ENCODE data around the gene HECTD4. TPM values are rescaled to one million over a fixed set of nuclear protein-coding genes. Genes with fewer than 3 reads are reported as not detected.

Gene HECTD4
- total RNA-seq, 2 donors from 2014 or later, result 50.6 to 73.4 TPM

- no peaks in the 10 kb centered on the region for H3K4me1 ChIP-seq (replicated peaks)
- 80% methylated on average over 9 of the region's 9 CpGs for WGBS
- no peaks in the 10 kb centered on the region for H3K27me3 ChIP-seq (replicated peaks; ENCODE audit: insufficient read depth)
- H3K36me3 ChIP-seq, result peaks cover 0 to 12% of the 10 kb centered on the region in 2 donors
- no peak overlapping the region for H3K4me3 ChIP-seq
- no peak overlapping the region for H3K27ac ChIP-seq
- no peaks in the 10 kb centered on the region for H3K9me3 ChIP-seq
- intact Hi-C loops (cut with DNase I), result loop anchor here (5.0 kb wide), 1 partner anchor 186 kb away; the partner anchor contains the start of gene HECTD4
- no peak for DNase-seq (ENCODE audit: low spot score)
- TF ChIP-seq CTCF (IDR thresholded peaks at IDR 0.05) (no peak), POLR2AphosphoS5 (IDR thresholded peaks at IDR 0.05) (no peak), POLR2A (IDR thresholded peaks at IDR 0.05) (no peak)
Measured at GRCh38 chr12:112196196-112196875, 185.9 kb downstream of the HECTD4 start.

DNA sequence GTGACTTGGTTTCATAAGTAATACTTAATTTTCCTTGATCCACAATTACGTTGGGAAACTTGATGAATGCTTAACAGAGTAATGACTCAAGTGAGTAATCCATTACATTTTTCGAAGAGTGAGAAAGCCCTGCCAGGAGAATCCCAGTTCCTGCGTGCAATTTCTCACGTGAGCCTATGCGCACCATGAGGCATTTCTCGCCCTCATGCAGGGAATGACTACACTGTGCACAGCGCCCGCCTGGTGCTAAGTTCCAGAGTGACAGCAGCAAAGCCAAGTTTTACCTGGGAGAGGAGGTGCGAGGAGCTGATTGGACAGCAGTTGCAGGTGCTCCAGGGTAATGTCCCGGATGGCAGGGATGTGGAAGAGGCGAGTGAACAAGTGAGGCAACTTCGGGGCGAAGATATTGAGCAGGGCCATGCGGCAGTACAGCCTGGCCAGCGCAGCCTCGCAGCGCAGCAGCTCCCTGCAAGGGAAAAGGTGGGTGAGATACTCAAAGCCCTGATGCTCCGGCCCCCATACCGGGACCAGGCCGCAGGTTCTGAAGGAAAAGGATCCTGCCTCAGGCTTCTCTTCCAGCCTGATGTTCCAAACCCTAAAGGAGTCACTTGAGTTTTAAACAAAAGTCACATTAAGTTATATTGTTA is 187.5 kb downstream of the HECTD4 start:
- H3K4me1 ChIP-seq (replicated peaks), result no peaks in the 10 kb centered on the region
- H3K27ac ChIP-seq, result no peak overlapping the region
- no peak overlapping the region for H3K4me3 ChIP-seq
- intact Hi-C loops (cut with DNase I), result loop anchor here (5.0 kb wide), 1 partner anchor 188 kb away; the partner anchor contains the start of gene HECTD4
- H3K27me3 ChIP-seq (replicated peaks; ENCODE audit: insufficient read depth), result no peaks in the 10 kb centered on the region
- WGBS, result 94% methylated on average over 20 of the region's 20 CpGs
- TF ChIP-seq POLR2AphosphoS5 (IDR thresholded peaks at IDR 0.05) (no peak), CTCF (IDR thresholded peaks at IDR 0.05) (no peak), POLR2A (IDR thresholded peaks at IDR 0.05) (no peak)
- no peak for DNase-seq (ENCODE audit: low spot score)
- H3K36me3 ChIP-seq, result peaks cover 0 to 17% of the 10 kb centered on the region in 2 donors
- no peaks in the 10 kb centered on the region for H3K9me3 ChIP-seq

GRCh38 chr12:112192475-112192874 is 189.8 kb downstream of the HECTD4 start:
- H3K4me1 ChIP-seq (replicated peaks), result no peaks in the 10 kb centered on the region
- H3K27ac ChIP-seq, result peak overlapping the region; percentile 50 to 62
- H3K36me3 ChIP-seq, result peaks cover 0 to 17% of the 10 kb centered on the region in 2 donors
- H3K27me3 ChIP-seq (replicated peaks; ENCODE audit: insufficient read depth), result no peaks in the 10 kb centered on the region
- WGBS, result 92% methylated on average over 13 of the region's 13 CpGs
- TF ChIP-seq POLR2AphosphoS5 (IDR thresholded peaks at IDR 0.05) (no peak), POLR2A (IDR thresholded peaks at IDR 0.05) (no peak), CTCF (IDR thresholded peaks at IDR 0.05) (no peak)
- H3K4me3 ChIP-seq, result no peak overlapping the region
- H3K9me3 ChIP-seq, result no peaks in the 10 kb centered on the region
- DNase-seq (ENCODE audit: low spot score), result no peak
- intact Hi-C loops (cut with DNase I), result no loop called here

DNA sequence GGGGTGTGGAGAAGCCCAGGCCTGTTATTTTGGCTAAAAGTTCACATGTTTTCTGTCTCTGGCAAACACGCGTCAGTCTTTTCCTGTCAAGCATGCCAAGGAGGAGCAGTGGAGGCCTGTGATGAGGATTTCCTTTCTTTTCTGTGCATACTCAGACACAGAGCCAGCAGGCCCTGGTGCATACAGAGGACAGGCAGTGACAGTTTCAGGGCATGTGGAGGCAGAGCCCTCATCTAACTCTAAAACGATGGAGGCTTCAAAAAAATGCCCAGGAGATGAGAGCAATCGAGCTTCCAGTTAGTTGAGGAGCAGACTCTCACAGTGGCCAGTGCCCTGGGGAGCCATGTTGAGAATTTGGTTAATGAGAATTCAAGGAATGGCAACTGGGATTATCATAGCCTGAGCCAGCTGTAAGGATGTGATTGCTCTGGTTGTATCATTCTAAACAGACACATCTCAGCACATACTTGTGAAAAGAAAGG is 190.3 kb downstream of the HECTD4 start:
- H3K27me3 ChIP-seq (replicated peaks; ENCODE audit: insufficient read depth), result no peaks in the 10 kb centered on the region
- peak; percentile 74 for DNase-seq (ENCODE audit: low spot score)
- no peak overlapping the region for H3K4me3 ChIP-seq
- H3K9me3 ChIP-seq, result no peaks in the 10 kb centered on the region
- intact Hi-C loops (cut with DNase I), result no loop called here
- WGBS, result 41% methylated on average over 4 of the region's 4 CpGs
- H3K4me1 ChIP-seq (replicated peaks), result no peaks in the 10 kb centered on the region
- H3K27ac ChIP-seq, result peak overlapping the region; percentile 50 to 62
- peaks cover 0 to 17% of the 10 kb centered on the region in 2 donors for H3K36me3 ChIP-seq
- peak; percentile 81 for TF ChIP-seq POLR2AphosphoS5 (IDR thresholded peaks at IDR 0.05)
- TF ChIP-seq CTCF (IDR thresholded peaks at IDR 0.05), result no peak
